Measurements from ENCODE around the gene RFNG. TPM values are rescaled to one million over a fixed set of nuclear protein-coding genes. Genes with fewer than 3 reads are reported as not detected.

RFNG gene
- total and polyA plus RNA-seq, 2 of the 13 experiments (the other 11 are each of a cell fraction or from before 2014, with no cell fraction given), result 61.4 to 64.0 TPM

DNA sequence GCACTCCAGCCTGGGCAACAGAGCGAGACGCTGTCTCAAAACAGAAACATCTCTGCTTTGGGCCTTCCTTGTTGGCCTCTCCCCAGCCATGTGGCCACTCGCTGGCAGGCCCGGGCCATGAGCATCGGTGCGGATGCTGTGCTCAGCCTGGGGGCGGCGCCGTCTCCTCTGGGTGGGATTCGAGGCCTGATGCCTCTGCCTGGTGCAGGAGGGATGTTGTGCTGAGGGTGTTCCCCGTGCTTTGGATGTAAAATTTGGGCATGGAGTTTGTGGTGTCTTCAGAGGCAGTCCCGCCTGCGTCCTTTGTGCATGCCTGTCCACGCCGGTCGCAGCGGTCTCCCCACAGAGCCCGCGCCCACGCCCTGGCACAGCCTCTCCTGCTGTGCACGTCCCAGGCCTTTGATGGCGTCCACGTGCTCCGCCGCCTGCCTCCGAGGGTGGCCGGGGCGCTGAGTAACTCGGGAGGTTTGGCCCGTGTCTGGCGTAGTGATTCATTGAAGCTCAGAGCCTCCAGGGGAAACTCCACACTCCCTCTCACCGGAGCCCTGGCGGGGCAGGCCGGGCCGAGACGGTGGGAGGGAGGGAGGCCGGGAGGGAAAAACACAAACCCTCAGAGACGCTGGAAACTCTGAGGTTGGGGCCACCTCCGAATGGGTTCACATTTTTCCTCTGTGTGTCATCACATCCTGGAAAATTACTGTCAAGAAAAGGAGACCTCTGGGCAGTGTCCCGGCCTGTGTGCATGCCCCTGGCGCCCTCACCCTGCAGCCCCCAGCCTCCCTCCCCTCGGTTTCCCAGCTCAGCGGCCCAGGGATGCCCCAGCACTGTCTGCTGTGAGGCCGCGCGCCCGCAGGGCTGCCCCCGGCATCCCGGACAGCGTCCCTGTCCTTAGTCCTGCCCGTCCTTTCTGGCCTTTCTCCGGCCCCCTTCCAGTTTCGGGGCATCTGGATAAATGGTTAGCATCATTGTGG lies 47.9 kb downstream of the RFNG start (continued):
- TF ChIP-seq, protein P1, sequence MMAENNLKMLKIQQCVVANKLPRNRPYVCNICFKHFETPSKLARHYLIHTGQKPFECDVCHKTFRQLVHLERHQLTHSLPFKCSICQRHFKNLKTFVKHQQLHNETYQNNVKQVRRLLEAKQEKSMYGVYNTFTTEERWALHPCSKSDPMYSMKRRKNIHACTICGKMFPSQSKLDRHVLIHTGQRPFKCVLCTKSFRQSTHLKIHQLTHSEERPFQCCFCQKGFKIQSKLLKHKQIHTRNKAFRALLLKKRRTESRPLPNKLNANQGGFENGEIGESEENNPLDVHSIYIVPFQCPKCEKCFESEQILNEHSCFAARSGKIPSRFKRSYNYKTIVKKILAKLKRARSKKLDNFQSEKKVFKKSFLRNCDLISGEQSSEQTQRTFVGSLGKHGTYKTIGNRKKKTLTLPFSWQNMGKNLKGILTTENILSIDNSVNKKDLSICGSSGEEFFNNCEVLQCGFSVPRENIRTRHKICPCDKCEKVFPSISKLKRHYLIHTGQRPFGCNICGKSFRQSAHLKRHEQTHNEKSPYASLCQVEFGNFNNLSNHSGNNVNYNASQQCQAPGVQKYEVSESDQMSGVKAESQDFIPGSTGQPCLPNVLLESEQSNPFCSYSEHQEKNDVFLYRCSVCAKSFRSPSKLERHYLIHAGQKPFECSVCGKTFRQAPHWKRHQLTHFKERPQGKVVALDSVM (CRISPR knock-in tag; IDR thresholded peaks at IDR 0.05), result peak; percentile 82; the same call in 1 of the 2 replicates
- TF ChIP-seq ZFP36L1 (CRISPR knock-in tag; IDR thresholded peaks at IDR 0.05) (peak; percentile 94; the same call in 1 of the 2 replicates), SPEN (CRISPR knock-in tag; IDR thresholded peaks at IDR 0.05; ENCODE audit: low read depth) (peak; percentile 65; the same call in 1 of the 2 replicates), HDAC2 (CRISPR knock-in tag; IDR thresholded peaks at IDR 0.05) (peak; percentile 80), ZNF703 (CRISPR knock-in tag; IDR thresholded peaks at IDR 0.05; ENCODE audit: borderline replicate concordance) (no peak), HOXD1 (CRISPR knock-in tag; IDR thresholded peaks at IDR 0.05) (no peak; the same call in none of the 2 replicates), ZNF761 (CRISPR knock-in tag; conservative IDR thresholded peaks at IDR 0.05) (peak; percentile 49; the same call in 1 of the 2 replicates), ZNF549 (CRISPR knock-in tag; IDR thresholded peaks at IDR 0.05) (no peak), ZBTB3 (CRISPR knock-in tag; IDR thresholded peaks at IDR 0.05; ENCODE audit: borderline replicate concordance, low read depth) (0 out of 2 replicates have a peak, but pooled peaks have one; percentile 60), KDM1A (CRISPR knock-in tag; IDR thresholded peaks at IDR 0.05) (0 out of 2 replicates have a peak, but pooled peaks have one; percentile 16), GABPA (IDR thresholded peaks at IDR 0.05; ENCODE audit: low read depth, low read length) (no peak), GABPA (CRISPR knock-in tag; IDR thresholded peaks at IDR 0.05; ENCODE audit: low read depth) (peak; percentile 37), SIX1 (CRISPR knock-in tag; IDR thresholded peaks at IDR 0.05; ENCODE audit: borderline replicate concordance) (peak; percentile 49; the same call in 1 of the 2 replicates), YEATS2 (CRISPR knock-in tag; IDR thresholded peaks at IDR 0.05; ENCODE audit: borderline replicate concordance) (peak; percentile 85), SRY (CRISPR knock-in tag; IDR thresholded peaks at IDR 0.05) (peak; percentile 89), HOXA3 (CRISPR knock-in tag; IDR thresholded peaks at IDR 0.05) (peak; percentile 90), WIZ (CRISPR knock-in tag; IDR thresholded peaks at IDR 0.05) (no peak), ZNF274 (CRISPR knock-in tag; IDR thresholded peaks at IDR 0.05) (peak; percentile 92), ZNF12 (CRISPR knock-in tag; IDR thresholded peaks at IDR 0.05) (0 out of 2 replicates have a peak, but pooled peaks have one; percentile 33), DNMT1 (CRISPR knock-in tag; IDR thresholded peaks at IDR 0.05) (no peak), ZNF749 (CRISPR knock-in tag; IDR thresholded peaks at IDR 0.05; ENCODE audit: borderline replicate concordance) (peak; percentile 76), ZNF329 (CRISPR knock-in tag; IDR thresholded peaks at IDR 0.05; ENCODE audit: low read depth) (0 out of 2 replicates have a peak, but pooled peaks have one; percentile 59), ASH2L (IDR thresholded peaks at IDR 0.05; ENCODE audit: insufficient read length, low read depth, low read length) (no peak), ZFX (CRISPR knock-in tag; IDR thresholded peaks at IDR 0.05; ENCODE audit: low read depth) (peak; percentile 89)
- TF ChIP-seq, protein P2, sequence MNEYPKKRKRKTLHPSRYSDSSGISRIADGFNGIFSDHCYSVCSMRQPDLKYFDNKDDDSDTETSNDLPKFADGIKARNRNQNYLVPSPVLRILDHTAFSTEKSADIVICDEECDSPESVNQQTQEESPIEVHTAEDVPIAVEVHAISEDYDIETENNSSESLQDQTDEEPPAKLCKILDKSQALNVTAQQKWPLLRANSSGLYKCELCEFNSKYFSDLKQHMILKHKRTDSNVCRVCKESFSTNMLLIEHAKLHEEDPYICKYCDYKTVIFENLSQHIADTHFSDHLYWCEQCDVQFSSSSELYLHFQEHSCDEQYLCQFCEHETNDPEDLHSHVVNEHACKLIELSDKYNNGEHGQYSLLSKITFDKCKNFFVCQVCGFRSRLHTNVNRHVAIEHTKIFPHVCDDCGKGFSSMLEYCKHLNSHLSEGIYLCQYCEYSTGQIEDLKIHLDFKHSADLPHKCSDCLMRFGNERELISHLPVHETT (CRISPR knock-in tag; conservative IDR thresholded peaks at IDR 0.05), result peak; percentile 76; the same call in 1 of the 2 replicates
- TF ChIP-seq, protein P3, sequence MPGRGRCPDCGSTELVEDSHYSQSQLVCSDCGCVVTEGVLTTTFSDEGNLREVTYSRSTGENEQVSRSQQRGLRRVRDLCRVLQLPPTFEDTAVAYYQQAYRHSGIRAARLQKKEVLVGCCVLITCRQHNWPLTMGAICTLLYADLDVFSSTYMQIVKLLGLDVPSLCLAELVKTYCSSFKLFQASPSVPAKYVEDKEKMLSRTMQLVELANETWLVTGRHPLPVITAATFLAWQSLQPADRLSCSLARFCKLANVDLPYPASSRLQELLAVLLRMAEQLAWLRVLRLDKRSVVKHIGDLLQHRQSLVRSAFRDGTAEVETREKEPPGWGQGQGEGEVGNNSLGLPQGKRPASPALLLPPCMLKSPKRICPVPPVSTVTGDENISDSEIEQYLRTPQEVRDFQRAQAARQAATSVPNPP (CRISPR knock-in tag; IDR thresholded peaks at IDR 0.05), result no peak
